Measurements from ENCODE around the gene IFNAR2. TPM values are rescaled to one million over a fixed set of nuclear protein-coding genes. Genes with fewer than 3 reads are reported as not detected.
"Not testable (repeated sequence)": the region's sequence is repeated elsewhere in the genome, so short reads cannot be mapped to it uniquely, and the experiment has no call there.

The IFNAR2 gene
- polyA plus RNA-seq, 1 donor from 2014 or later: 10.3 TPM

GRCh38 chr21:33238565-33239255 is 9.0 kb downstream of the IFNAR2 start:
- H3K4me3 ChIP-seq (ENCODE audit: low read length): no peak overlapping the region

DNA sequence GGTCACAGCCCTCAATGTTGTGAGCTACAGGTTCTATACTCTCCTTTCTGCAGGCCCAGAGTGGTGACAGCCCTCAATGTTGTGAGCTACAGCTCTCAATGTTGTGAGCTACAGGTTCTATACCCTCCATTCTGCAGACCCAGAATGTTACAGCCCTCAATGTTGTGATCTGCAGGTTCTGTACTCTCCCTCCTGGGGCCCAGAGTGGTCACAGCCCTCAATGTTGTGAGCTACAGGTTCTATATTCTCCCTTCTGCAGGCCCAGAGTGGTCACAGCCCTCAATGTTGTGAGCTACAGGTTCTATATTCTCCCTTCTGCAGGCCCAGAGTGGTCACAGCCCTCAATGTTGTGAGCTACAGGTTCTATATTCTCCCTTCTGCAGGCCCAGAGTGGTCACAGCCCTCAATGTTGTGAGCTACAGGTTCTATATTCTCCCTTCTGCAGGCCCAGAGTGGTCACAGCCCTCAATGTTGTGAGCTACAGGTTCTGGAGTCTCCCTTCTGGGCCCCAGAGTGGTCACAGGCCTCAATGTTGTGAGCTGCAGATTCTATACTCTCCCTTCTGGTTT is 9.9 kb downstream of the IFNAR2 start:
- H3K9me2 ChIP-seq (ENCODE audit: insufficient read depth, low read length); H4K20me1 ChIP-seq (ENCODE audit: insufficient read depth); H3K9ac ChIP-seq (ENCODE audit: low read length); H2AFZ ChIP-seq (ENCODE audit: low read depth, low read length); H3K27ac ChIP-seq (ENCODE audit: low read length); H3K27me3 ChIP-seq (ENCODE audit: insufficient read depth, low read depth, low read length); H3F3A ChIP-seq (ENCODE audit: insufficient read depth, low read length, poor library complexity, severe bottlenecking); H3K36me3 ChIP-seq (ENCODE audit: insufficient read depth, low read length); H3K4me3 ChIP-seq (ENCODE audit: low read length); H3K9me3 ChIP-seq (ENCODE audit: low read length); H3K79me2 ChIP-seq (replicated peaks; ENCODE audit: insufficient read depth, low read length); H3K4me2 ChIP-seq (ENCODE audit: low read length): not testable (repeated sequence)

More at GRCh38 chr21:33238565-33239255, 9.0 kb downstream of the IFNAR2 start:
- H3K36me3 ChIP-seq (ENCODE audit: insufficient read depth, low read length): no peaks in the 10 kb centered on the region
- H4K20me1 ChIP-seq (ENCODE audit: insufficient read depth): no peaks in the 10 kb centered on the region
- H3K9me2 ChIP-seq (ENCODE audit: insufficient read depth, low read length): no peaks in the 10 kb centered on the region
- no peaks in the 10 kb centered on the region for H3K27me3 ChIP-seq (ENCODE audit: insufficient read depth, low read depth, low read length)
- peaks cover 3% of the 10 kb centered on the region for H3K9me3 ChIP-seq (ENCODE audit: low read length)
- H3K9ac ChIP-seq (ENCODE audit: low read length): no peak overlapping the region
- H3K4me2 ChIP-seq (ENCODE audit: low read length): no peak overlapping the region
- H3K27ac ChIP-seq (ENCODE audit: low read length): no peak overlapping the region
- TF ChIP-seq CTCF (IDR thresholded peaks at IDR 0.05; ENCODE audit: poor library complexity, severe bottlenecking): no peak
- no peak for TF ChIP-seq MXI1 (conservative IDR thresholded peaks at IDR 0.05; ENCODE audit: poor library complexity, severe bottlenecking)
- TF ChIP-seq REST (IDR thresholded peaks at IDR 0.05; ENCODE audit: borderline replicate concordance): no peak
- H3K79me2 ChIP-seq (replicated peaks; ENCODE audit: insufficient read depth, low read length): peaks cover 3% of the 10 kb centered on the region
- no peaks in the 10 kb centered on the region for H3F3A ChIP-seq (ENCODE audit: insufficient read depth, low read length, poor library complexity, severe bottlenecking)
- H2AFZ ChIP-seq (ENCODE audit: low read depth, low read length): no peak overlapping the region

- H3K79me2 ChIP-seq (replicated peaks; ENCODE audit: insufficient read depth, low read length): peaks cover 3% of the 10 kb centered on the region
- H3K4me2 ChIP-seq (ENCODE audit: low read length): no peak overlapping the region
- TF ChIP-seq EP300 (conservative IDR thresholded peaks at IDR 0.05; ENCODE audit: poor library complexity, severe bottlenecking) (no peak), SMC3 (conservative IDR thresholded peaks at IDR 0.05; ENCODE audit: poor library complexity) (no peak), CTCF (IDR thresholded peaks at IDR 0.05; ENCODE audit: poor library complexity, severe bottlenecking) (no peak), POLR2AphosphoS5 (IDR thresholded peaks at IDR 0.05) (no peak), TAF1 (IDR thresholded peaks at IDR 0.05; ENCODE audit: low read depth) (no peak), RAD21 (conservative IDR thresholded peaks at IDR 0.05) (no peak), REST (IDR thresholded peaks at IDR 0.05; ENCODE audit: borderline replicate concordance) (no peak), MXI1 (conservative IDR thresholded peaks at IDR 0.05; ENCODE audit: poor library complexity, severe bottlenecking) (no peak), EZH2 (IDR thresholded peaks at IDR 0.05; ENCODE audit: borderline replicate concordance, insufficient read depth, low read length, poor library complexity, severe bottlenecking) (no peak)
- H3K4me3 ChIP-seq (ENCODE audit: low read length): no peak overlapping the region
- H3K9ac ChIP-seq (ENCODE audit: low read length): no peak overlapping the region
- H2AFZ ChIP-seq (ENCODE audit: low read depth, low read length): no peak overlapping the region
- no peaks in the 10 kb centered on the region for H3K9me2 ChIP-seq (ENCODE audit: insufficient read depth, low read length)
- no peak overlapping the region for H3K27ac ChIP-seq (ENCODE audit: low read length)
- H3F3A ChIP-seq (ENCODE audit: insufficient read depth, low read length, poor library complexity, severe bottlenecking): no peaks in the 10 kb centered on the region
- peaks cover 3% of the 10 kb centered on the region for H3K9me3 ChIP-seq (ENCODE audit: low read length)
- H3K27me3 ChIP-seq (ENCODE audit: insufficient read depth, low read depth, low read length): no peaks in the 10 kb centered on the region
- no peaks in the 10 kb centered on the region for H4K20me1 ChIP-seq (ENCODE audit: insufficient read depth)
- peaks cover 4% of the 10 kb centered on the region for H3K36me3 ChIP-seq (ENCODE audit: insufficient read depth, low read length)
These were observed 10.7 kb downstream of the IFNAR2 start for GRCh38 chr21:33240404-33240803.

All from neural cell (in vitro differentiated cells).